Measurements from ENCODE around the gene LGALS1.

Gene LGALS1

DNA sequence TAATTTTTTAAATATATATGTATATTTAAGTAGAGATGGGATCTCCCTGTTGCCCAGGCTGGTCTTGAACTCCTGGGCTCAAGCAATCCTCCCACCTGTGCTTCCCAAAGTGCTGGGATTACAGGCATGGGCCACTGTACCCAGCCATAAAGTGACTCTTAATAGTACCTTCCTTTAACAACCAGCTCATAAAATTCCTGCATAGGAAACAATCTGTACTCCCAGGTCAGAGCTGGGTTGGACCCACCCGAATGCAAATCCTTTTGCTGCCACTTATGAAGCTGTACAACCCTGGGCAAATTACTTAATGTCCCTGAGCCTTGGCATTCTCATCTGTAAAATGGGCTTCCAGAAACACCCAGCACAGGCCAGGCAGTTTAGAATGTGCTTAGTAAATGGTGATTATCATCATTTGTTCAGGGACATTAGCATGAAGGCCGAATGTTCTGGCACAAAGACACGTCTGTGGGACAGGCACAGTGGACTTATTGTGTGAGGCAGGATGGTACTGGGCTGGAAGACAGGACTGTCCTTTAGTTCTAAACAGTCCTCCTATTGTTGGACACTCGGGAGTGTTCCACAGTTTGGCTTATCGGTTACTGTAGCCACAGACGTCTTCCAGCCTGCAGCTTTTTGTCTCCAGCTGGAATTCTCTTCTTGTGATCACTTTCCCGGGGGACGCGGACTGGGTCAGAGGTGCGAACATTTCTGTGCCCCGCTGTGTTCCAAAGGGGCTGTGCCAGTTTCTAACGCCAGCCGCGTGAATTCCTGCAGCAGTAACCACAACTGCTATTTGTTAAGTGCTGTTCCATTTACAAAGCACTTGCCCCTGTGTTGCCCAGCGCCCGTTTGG lies 11.0 kb upstream of the LGALS1 start:
- DNase-seq = no peak

DNA sequence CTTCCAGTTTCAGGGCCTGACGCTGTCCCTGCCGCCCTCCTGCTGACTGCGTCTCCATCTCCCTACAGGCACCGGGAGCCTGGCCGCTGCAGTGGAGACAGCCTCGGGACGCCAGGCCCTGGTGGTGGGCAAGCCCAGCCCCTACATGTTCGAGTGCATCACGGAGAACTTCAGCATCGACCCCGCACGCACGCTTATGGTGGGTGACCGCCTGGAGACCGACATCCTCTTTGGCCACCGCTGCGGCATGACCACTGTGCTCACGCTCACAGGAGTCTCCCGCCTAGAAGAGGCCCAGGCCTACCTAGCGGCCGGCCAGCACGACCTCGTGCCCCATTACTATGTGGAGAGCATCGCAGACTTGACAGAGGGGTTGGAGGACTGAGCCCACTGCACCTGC lies 9.9 kb upstream of the LGALS1 start:
- no peak for DNase-seq

DNA sequence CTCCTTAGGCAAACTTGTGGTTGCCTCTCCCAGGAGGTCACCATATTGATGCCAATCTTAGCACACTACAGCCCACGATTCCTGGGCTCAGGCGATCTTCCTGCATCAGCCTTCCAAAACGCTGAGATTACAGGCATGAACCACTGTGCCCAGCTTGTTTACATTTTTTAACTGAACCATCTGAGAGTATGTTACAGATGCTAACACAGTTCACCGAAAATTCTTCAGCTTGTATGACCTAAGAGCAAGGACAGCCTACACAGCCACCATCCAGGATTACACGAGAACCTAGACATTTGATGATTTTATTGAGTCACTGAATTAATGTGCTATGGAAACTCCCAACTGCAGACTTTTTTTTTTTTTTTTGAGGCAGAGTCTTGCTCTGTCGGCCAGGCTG lies 5.8 kb upstream of the LGALS1 start:
- DNase-seq = no peak

DNA sequence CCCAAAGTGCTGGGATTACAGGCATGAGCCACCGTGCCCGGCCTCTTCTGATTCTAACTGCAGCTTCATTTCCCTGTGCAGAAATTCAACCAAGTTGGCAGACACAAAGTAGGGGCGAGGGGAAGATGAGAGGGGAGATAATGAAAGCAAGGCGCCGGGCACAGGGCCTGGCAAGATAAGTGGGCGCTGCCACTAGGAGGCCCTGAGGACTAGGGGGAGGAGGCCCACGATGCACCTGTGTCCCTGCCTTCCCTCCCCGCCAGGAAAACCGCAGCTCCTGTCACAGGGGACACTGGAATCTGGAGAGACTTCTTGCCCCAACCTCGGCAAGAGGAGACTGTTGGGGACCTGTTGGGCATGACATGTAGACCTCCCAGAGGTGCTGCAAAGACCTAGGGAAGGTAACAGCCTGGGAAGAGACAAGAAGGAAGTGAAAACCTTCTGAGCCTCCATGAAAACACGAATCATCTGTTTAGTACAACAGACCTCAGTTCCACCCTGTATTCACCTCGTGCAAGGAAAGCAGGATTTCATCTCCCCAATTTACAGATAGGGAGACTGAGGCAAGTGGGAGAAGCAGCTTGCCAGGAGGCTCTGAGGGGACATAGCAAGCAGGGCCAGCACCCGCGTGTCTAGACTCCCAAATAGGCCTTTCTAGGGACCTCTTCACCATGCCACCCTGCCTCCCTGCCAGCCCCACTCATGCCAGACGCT lies 3.1 kb upstream of the LGALS1 start:
- no peak for DNase-seq

DNA sequence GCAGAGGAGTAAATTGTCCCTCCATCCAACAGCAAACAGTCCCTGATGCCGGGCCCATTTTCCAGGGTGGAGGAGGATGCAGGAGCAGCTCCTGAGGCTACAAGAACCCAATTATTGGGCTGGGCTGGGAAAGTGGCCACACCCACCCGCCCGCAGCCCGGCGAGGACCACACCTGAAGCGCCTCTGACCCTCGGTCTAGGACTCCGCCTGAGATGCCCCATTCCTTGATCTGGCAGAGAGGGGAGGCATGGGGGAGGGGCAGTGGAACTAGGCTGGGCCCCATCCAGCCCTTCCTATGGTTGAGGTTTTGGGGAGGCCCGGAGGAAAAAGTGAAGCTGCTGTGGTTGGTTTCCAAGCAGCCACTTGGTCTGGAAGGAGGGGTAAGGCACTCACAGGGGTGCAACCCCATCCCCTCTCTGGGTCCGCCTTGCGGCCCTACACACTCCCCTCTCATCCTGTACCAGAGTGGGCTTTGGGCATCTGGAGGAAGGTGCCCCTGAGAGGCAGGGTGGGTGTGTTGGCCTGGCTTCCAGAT lies 2.4 kb upstream of the LGALS1 start:
- DNase-seq = no peak

DNA sequence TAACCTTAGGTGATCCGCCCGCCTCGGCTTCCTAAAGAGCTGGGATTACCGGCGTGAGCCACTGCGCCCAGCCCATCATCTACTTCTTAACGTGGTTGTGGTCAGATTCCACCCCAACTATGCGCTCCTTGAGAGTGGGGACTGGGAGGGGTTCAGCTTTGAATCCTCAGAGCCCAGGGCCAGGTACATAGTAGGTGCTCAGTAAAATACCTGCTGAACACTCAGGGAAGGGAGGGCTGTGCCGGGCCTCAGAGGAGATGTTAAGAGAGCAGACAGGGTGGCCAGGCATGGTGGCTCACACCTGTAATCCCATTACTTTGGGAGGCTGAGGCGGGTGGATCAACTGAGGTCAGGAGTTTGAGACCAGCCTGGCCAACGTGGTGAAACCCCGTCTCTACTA lies 1.2 kb upstream of the LGALS1 start:
- no peak for DNase-seq

DNA sequence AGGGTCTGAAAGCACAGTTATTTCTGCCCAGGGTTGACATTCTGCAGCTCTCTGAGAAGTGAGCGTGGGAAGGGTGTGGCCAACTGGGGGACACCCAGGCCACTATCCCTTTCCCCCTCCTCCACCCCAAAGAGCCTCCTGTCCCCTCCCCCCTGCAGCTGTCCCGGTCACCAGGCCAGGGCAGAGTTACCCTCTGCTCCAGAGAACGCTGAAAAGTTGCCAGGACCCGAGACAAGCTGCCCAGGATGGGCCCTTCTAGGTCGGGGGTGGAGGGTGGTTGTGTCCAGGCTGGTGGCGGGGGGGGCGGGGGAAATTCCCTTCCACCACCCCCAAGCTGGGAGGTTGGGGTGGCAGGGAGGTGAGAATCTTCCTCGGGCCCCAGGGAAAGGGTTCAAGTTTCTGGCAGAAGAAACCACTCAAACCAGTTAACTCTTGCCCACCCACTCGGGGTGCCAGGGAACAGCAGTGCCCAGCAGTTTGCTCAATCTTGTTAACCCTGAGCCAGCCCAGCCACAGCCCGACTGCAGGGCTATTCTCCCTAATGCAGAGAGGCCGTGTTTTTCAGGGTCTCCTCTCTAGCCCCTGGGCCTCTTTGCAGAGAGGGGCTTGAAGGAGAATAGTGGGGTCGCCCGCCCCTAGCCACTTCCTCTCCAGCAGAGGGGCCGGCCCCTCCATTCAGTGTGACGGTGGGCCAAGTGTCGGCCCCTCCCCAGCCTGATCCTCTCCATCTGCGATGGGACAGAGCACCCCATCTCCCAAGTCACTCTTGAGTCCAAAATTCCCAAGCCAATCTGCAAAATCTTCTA lies 697 bp downstream of the LGALS1 start:
- no peak for DNase-seq

DNA sequence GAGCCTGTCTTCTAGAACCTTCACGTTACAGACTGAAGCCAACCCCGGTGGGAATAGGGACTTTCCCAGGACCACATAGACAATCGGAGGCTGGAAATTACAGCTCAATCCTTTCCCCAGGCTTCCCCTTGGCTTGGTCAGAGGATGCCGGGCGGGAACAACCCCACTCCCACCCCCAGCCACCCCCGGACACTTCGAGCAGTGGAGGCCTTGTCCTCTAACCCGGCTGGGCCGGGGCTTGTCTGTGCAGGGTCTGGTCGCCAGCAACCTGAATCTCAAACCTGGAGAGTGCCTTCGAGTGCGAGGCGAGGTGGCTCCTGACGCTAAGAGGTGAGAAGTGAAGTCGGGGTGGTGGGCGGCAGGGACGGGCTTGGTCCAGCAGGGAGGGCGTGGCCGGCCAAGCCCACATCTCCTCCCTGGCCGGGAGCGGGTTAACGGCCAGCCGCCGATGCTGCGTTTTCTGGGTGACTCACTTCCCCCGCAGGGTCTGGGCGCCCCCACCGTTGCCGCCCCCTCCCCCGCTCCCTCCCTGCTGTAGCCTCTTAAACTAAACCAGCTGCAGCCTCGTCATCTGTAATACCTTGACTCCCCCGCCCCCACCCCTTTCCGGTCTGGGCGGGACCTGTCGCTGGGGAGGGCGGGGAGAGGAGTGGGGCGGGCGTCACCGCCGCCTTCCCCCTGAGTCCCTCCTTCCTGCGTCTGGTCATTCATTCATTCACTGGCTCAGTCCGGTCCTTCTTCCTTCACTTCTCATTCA lies 1.5 kb downstream of the LGALS1 start:
- DNase-seq = peak; percentile 54

DNA sequence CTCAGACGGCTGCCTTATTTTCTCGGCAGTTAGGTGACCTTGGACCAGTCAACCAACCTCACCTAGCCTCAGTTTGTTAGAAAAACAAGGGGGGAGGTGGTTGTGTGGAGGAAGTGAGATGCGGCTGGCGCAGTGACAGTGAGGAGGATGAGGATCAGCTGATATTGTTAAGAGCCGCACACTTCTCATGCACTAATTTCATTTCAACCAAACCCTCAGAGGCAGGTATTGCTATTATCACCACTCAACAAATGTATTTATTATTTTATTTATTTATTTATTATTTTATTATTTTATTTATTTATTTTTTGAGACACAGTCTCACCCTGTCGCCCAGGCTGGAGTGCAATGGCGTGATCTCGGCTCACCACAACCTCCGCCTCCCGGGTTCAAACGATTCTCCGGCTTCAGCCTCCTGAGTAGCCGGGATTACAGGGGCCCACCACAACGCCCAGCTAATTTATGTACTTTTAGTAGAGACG lies 2.1 kb downstream of the LGALS1 start:
- DNase-seq = no peak

DNA sequence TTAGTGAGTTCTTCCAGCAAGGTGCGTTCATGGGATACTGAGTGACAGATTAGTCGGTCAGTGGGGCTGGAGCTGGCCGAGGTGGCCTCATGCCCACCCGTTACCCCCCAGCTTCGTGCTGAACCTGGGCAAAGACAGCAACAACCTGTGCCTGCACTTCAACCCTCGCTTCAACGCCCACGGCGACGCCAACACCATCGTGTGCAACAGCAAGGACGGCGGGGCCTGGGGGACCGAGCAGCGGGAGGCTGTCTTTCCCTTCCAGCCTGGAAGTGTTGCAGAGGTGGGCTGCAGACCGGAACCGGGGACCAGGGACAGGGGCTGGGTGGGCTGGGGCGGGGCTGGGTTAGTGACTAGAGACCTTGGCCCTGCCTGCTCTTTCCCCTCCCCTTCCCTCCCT lies 2.9 kb downstream of the LGALS1 start:
- no peak for DNase-seq

DNA sequence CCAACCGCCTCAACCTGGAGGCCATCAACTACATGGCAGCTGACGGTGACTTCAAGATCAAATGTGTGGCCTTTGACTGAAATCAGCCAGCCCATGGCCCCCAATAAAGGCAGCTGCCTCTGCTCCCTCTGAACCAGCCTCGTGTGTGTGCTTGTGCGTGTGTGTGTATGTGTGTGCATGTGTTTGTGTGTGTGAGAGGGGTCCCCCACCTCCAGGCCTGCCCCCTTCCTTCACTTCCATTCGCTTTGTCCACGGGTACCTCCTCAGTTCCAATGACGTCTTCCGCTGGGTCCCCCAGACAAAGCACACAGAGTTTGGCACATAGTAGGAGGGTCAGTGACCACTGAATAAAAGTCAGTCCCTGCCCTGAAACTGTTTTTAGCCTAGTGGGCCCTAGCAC lies 4.2 kb downstream of the LGALS1 start:
- DNase-seq = no peak

DNA sequence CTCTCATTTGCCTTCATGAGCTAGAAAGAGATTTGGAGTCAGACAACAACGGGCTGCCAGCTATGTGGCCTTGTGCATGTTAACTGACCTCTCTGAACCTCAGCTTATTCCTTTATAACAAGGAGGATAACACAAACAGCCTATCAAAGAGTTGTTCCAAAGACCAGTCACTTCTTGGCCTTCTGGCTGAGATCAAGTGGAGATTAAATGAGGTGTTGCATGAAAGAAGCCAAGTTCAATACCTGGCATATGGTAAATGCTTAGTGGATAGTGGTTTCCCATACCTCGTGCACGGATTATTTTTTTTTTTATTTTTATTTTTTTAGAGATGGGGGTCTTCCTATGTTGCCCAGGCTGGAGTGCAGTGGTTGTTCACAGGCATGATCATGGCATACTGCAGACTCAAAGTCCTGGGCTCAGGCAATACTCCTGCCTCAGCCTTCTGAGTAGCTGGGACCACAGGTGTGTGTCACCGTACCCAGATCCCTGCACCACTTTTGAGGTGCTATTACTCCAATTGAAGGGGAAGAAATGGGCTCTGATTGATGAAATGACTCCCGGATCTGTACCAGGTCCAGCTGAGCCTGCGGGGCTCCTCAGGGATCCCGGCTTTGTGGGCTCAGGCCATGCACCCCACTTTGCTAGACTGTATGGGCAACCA lies 4.9 kb downstream of the LGALS1 start:
- no peak for DNase-seq

DNA sequence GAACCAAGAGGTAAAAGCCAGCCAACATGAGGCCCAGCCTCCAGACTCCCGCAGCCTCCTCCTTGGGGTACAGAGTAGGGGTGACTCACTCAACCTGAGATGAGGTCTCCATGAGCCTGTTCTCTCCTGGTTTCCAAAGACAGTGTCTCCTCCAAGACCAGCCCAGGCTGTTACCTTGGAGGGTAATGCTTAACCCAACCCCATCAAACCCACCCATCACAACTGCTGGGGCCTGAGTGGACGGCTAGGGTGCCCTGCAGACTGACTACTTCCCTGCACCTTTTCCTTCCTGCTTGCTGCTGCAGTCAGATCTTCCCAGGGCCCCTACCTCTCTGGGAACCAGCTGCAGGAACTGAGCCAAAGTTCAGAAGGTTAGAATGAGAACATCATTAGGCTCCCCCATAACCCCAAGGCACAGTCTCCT lies 5.6 kb downstream of the LGALS1 start:
- no peak for DNase-seq

DNA sequence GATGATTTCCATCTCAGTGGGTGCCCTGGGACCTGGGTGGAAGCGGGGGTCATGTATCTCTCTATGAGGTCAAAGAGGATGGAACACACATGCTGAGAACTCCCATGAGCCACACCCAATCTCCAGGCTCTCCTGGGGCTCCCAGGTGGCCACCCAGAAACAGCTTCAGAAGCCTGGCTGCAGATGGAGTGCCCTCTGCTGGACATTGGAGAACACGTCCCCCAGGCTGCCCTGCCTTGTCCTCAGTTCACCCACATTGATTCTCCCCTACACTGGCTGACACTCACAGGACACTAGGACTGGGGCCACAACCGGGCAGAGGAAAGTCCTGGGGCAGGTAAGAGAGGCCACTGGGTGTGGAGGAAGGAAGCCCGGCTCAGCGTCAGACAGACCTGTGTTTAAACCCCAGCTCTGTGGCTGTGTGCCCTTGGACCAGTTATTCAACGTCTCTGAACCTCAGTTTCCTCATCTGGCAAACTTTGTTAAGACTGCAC lies 6.2 kb downstream of the LGALS1 start:
- peak; percentile 30 for DNase-seq

DNA sequence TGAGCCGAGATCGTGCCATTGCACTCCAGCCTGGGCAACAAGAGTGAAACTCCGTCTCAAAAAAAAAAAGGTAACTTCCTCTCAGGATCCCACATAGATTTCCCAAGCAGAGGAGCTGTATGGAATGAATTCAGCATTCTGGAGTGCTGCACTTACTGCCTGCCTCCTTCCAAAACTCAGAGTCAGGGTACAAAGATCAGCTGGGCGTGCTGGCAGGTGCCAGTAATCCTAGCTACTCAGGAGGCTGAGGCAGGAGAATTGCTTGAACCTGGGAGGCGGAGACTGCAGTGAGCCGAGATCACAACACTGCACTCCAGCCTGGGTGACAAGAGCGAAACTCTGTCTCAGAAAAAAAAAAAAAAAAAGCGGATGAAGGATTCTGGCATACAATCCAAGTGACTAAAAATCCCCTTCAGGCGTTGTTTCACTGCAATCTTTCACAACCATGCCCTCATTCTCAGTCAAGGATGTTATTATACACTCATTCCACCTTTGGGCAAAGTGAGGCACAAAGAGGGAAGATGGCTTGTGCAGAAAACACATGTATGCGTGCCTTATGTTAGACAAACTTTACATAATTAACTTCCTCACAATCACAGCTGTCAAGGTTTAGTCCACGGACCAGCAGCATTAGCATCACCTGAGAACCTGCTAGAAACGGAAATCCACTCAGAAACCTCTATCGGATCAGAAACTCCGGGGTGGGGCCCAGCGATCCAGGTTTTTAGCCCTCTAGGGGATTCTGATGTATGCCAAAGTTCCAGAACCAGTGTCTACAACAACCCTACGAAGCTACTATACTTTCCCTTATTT lies 9.6 kb downstream of the LGALS1 start:
- no peak for DNase-seq

DNA sequence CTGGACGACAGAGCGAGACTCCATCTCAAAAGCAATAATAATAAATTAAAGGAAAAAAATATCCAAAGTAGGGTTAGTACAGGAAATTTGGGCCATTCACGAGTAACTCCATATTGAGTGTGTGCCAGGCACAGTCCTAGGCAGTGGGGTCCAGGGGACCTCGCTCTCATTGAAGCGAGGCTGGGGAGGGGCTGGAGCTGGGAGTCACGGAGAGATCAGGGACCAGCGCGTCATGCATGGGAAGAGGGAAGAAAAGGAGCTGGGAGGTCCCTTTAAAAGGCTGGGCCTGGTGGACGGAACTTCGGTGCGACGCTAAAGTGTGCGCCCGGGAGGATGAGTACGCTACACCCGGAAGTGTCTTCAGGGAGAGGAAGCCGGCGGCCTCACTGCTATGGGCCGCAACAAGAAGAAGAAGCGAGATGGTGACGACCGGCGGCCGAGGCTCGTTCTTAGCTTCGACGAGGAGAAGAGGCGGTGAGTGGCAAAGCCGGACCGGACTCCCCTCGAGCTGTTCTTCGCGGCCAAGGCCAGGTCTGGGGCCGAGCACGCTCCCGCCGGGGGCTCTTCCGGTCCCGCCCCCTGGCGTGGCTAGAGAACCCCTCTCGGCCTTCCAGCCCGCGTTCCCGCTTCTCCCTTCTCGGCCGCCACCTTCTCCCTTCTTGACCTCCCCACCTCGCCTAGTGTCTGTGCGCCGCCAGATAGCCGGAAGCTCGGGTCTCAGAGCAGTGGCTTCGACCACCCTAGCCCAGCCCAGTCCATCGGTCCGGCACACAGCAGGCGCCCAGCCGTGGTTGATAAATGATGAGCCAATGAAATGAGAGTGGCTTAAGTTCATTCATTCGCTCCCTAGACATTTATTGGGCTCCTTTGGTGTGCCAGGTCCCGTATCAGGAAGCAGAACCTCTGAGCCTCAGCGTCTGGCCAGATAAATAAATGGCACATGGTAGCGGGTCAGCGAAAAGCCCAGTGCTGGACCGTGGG lies 10.9 kb downstream of the LGALS1 start, which contains the start of gene NOL12:
Gene NOL12 (plus strand): TSS at position 342 of the 981 bp plus-strand sequence. CDS start 50 bp downstream, at position 392.
- DNase-seq = peak; percentile 56

DNA sequence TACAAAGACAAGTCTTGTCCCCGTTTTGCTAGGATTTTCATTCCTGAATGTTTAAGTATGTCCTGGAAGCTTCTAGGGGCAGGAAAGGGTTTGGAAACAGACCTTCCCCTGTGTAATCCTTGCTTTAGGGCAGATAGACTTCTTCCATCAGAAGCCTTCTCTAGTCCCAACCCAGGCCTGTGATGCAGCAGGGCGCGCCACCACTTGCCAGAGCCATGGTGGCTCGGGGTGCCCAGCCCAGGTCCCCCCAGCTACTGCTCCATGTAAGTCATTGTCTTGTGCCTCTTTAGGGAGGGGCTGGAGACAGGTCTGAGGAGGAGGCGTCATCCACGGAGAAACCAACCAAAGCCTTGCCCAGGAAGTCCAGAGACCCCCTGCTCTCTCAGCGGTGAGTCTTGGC lies 15.0 kb downstream of the LGALS1 start:
- DNase-seq = no peak

DNA sequence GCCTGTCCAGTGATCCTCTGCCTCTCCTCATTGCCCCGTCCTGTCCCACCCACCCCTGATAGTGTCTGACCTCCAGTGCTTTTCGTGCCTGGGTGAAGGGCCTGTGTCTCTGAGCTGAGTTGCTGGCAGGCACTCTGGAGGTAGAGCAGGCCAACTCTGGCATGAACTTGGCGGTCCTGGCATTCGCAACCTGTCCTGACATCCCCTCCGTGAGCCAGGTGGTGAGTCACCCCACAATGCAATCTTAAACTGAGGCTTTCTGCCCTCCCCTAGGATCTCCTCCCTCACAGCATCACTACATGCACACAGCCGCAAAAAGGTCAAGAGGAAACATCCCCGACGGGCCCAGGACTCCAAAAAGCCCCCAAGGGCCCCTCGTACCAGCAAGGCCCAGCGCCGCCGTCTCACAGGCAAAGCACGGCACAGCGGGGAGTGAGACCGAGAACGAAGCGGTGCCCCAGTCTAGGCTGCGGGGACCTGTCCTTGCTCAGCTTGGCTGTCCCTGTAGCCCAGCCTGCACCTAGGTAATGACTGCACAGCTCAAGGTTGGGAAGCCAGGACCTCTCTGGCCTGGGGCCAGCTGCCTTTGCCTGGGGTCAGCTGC lies 15.6 kb downstream of the LGALS1 start:
- DNase-seq = no peak
